CD4-positive, alpha-beta T cell treated with Interleukin-17A for 4 hours (primary cell): ENCODE measurements around the gene ARAF.
"Not testable (repeated sequence)": the region's sequence is repeated elsewhere in the genome, so short reads cannot be mapped to it uniquely, and the experiment has no call there.

Experiments
- DNase-seq: peaks from one replicate; pipeline ENCODE4 v3.0.0-alpha.2; 2020; ENCODE audit warnings: mixed read lengths

Gene ARAF

DNA sequence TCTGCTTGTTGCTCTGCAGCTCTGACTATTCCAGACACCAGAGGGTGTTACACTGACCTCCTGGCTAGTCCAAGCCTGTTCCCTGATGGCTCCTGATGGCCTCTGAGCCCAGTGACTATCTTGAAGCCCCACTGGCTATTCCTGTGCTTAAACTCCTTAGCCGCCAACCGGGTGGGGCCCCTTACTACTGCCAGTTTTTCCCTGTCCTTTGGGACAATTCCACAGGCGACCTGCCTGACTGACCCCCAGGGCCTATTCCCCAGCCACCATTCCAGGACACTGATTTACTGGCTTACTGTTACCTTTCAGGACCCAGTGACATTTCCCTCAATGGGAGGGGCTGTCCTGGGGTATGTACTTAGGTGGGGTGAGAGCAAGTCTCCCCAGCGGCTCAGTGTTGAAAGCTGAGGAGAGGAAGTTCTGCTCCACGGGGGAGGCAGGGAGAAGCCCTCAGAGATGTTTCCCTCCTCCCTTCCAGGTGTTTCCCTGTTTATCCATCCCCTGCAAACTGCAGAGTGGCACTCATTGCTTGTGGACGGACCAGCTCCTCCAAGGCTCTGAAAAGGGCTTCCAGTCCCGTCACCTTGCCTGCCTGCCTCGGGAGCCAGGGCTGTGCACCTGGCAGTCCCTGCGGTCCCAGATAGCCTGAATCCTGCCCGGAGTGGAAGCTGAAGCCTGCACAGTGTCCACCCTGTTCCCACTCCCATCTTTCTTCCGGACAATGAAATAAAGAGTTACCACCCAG is 25.2 kb downstream of the ARAF start:
- DNase-seq = no peak

DNA sequence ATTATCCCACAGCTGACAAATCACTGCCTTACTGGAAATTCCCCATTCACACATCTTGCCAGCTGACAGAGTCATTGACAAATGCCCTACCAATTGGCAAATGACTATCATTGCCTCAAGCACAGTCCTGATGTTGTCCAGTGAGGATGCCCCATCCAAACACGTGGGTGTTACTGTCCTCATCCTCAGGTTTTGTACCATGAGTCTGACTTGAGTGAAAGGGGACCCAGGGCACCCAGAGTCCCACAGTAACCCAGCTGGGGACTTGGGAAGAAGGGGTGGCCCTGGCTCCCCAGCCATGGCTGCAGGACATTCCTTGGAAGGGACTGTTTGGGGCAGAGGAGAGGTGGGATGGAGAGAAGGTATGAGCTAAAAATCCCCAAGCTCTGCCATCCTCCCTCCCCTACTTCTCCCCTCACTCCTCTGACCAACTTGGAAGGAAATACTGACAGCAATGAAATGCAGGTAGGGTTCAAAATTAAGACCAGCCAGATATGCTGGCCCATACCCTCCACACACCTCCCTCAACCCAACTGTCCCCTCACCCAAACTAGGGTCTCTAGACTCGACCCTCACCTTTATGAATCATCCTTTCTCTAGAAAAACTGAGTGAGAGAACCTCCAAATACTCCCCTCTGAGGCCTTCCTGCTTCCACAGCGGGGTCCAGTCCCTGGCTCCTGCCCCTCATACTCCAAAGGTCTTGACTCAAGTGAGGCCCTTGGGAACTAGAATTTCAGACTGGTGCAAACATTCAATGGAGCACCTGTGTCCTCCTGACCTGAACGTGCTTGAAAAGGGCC is 26.3 kb downstream of the ARAF start:
- no peak for DNase-seq

DNA sequence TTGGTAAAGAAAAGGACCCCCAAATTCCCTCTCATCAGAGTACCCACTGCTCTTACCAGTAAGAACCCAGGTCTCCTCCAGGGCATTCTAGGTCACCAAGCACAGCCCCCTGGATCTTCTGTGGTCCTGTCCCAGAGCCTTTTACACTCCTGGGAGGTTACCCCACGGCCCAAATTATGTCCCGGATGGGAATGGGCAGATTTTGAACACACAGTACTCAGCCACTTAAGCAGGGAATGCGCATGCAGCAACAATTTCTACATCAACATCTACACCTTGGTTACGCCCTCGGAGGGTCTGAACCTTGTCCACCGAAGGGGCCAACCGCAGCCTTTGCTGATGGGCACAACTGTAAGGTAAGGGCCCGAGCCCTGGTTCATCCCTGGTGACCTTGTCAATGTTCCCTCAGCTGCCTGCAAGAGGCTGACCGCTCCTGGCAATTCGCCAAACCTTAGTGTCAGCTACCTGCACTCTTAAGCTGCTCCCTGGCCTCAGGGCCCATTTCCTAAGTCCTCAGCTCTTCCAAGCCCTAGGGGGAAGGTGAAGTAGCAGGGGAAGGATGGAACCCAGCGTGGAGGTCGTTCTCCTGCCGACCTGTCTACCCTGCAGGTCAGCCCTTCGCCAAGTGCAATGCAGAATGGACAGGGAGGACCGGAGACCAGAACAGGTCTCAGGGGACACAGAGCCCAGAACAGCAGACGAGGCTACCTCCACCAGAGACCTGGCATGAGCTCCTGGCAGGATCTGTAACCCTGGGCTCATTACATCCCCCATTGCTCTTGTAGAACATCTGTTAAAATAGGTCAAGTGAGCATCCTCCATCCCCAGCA is 27.1 kb downstream of the ARAF start:
- no peak for DNase-seq

DNA sequence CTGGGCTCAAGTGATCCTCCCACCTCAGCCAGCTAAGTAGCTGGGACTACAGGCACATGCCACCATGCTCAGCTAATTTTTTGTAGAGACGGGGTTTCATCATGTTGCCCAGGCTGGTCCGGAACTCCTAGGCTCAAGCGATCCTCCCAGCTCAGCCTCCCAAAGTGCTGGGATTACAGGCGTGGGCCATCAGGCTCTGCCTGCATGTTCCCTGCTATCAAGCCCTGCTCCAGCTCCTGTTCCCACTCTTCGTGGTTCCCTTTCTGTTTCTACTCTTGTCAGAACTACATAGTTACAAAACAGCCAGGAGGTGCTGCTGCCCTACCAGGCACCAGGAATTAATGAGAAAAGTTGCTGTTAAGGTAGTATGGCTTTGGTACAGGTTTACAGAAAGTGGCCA is 30.0 kb downstream of the ARAF start:
- no peak for DNase-seq

DNA sequence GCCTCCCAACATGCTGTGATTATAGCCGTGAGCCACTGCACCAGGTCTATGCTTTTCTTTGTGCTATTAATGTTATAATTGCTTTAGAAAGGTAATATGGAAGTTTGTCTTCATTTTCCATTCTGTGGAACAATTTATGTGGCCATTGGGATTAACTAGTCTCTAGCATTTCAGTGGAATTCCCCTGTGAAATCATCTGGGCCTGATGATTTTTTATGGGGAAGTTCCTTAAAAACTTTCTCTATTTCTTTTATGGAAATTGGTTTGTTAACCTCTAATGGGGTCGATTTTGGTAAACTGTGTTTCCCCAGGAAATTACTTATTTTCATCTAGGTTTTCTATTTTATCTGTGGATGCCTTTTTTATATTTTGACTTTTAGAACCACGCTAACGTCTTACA is 32.5 kb downstream of the ARAF start:
- no peak for DNase-seq

DNA sequence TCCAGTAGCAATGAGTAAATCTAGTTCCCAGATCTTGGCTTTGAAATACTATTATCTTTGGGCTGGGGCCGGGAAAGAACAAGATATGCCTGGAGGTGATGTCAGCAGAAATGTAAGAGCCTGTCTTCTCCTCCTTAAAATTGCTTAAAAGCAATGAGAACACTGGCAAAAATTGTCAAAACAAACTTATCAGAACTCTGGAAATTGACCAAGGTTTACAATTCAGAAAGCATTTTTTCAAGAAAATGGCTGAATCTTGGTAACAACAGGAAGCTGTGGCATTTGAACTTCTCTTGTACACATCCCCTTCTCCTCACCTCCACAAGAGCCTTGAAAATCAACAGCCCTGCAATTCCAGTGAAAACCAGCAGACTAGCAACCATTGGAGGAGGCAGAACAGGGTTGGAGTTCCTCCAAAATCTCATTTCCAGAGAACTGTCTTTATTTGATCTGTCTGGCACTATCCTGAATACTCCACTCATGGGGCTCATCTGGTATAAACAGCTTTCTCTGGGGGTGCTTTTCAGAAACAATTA is 34.8 kb downstream of the ARAF start:
- no peak for DNase-seq

DNA sequence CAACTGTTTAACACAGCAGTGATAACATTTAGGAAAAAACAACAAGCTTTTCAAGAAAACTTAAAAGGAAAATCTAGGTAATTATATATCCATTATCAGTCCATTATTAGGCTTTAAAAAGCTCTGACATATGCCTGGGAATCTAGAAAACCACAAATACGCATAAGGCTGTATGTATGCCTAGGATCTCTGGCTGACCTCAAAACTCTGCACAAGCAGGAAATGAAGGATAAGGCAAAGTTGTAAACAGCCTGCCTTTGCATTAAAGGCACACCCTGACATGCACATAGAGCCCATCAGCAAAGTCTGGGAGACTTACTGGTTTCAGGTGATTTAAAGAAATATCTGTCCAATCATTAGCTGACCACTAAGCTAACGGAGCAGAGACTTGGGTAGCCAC is 35.3 kb downstream of the ARAF start:
- DNase-seq = no peak

DNA sequence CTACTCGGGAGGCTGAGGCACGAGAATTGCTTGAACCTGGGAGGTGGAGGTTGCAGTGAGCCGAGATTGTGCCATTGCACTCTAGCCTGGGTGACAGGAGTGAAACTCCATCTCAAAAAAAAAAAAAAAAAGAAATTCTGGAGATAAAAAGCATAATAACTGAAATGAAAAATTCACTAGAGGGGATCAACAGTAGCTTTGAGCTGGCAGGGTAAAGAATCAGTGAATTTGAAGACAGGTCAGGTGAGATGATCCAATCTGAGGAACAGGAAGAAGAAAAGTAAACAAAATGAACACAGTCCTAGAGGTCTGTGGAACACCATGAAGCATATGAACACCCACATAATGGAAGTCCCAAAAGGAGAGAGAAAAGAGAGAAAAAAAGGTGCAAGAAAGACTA is 36.2 kb downstream of the ARAF start:
- no peak for DNase-seq

DNA sequence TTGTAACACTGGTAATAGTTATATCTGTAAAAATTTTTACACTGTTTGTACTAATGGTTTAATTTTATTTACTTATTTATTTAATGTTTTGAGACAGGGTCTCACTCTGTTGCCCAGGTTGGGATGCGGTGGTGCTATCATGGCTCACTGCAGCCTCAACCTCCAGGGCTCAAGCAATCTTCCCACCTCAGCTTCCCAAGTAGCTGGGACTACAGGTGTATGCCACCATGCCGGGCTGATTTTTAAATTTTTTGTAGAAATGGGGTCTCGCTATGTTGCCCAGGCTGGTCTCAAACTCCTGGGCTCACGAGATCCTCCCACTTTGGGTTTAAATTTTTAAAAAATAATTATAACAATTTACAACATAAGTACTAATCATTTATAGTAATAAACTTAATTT is 42.1 kb downstream of the ARAF start:
- not testable (repeated sequence) for DNase-seq

DNA sequence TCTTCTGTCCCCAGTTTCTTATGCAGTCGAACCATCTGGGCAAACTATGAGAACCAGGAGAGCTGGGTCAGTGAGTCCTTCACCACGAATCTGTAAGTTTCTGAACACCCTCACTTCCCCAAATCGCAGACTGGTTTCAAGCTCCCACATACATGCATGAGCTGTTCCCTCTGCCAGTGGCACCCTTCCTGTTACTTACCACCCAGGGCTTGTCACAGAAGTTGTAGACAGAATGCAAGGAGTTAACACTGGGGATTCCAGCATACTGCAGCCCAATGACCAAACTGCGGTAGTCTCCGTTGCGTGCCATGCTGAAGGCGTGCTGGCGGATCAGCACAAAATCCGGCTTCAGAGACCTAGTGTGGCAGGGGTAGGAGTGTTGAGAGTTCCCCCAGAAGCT is 44.0 kb downstream of the ARAF start:
- no peak for DNase-seq

DNA sequence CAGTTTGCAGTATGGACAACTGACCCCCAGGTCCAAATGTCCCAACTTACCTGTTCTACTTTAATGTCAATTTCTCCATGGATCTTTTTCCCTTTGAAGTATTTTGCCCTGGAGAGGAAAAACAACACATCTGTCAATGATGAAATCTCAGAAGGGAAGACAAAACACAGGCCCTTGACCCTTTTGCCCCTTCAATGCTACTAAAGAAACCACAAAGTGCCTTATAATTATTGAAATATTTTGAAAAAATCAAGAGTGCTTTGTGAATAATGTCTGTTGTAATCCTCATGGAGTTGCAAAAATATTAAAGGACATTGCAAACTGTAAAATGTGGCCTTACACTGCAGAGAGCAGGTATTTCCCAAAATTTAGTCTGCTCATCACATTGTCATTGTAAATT is 46.1 kb downstream of the ARAF start:
- no peak for DNase-seq

DNA sequence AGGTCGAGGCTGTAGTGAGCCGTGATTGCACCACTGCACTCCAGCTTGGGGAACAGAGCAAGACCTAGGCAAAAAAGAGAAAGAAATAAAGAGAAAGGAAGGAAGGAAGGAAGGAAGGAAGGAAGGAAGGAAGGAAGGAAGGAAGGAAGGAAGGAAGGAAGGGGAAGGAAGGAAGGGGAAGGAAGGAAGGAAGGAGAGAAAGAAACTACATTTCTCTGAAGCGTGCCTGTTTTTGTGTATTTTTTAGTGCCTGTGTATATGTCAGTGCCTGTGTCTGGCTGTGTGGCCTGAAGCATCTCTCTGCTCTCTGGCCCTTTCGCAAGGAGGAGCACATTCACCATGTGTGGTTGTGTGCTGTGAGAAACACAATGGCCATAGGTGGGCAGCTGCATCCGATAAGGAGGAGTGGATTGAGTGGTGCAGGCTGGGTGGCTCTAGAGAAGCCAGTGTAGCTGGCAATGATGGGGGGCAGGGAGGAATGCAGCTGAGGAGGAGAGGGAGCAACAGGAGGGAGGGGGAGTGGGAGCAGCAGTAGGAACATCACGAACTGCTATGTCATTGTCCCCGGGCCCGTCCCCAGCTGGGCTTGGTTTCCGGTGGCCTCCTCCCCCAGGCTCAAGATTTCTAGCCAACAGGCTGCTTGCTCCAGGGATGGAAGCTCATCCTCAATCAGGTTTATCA is 47.3 kb downstream of the ARAF start:
- no peak for DNase-seq

DNA sequence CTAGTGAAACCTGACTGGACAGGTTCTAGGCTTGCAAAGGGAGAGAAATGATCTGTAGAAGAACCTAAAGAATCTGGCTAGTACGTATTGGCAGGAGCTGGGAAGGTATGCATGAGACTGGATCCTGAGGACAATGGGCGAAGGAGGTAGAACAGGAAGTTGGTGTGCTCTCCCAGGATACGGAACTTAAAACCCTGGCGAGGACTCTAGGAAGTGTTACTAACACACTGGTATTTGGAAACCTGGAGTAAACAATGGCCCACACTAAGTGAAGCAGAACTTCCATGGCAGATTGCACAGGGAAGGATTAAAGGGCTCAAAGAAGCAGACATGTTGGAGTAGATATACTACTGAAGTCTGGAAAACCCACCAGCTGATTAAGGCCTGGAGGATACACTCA is 49.5 kb downstream of the ARAF start:
- no peak for DNase-seq

DNA sequence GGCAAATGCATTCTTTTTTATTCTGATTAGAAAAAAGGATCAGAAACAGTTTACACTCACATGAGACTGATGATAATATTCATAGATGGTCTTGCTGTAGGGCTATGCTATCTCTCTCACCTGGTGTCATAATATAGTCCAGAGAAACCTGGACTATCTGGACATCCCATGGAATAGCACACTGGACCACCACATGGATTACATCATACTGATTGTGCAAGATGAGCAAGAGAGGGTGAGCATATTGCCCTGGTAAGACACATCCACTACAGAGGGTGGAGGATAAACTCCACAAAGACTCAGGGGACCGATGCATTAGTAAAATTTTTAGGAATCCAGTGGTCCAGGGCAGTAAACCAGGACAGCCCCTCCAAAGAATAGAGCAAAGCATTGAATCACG is 50.5 kb downstream of the ARAF start:
- DNase-seq = no peak

DNA sequence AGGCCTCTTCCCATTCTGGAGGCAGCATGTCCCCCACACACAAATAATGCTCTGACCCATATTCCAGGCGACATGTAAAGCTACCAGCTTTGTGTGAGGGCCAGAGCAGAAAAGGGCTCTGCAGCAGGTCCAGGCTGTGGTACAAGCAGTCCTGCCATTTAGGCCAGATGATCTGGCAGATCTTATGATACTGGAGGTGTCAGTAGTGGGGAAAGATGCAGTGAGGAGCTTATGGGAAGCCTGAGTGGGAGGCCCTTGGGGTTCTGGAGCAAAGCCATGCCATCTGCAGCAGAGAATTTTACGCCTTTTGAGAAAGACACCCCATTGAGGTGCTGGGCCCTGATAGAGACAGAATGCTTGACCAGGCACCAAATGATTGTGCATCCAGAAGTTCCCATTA is 50.9 kb downstream of the ARAF start:
- DNase-seq = no peak

DNA sequence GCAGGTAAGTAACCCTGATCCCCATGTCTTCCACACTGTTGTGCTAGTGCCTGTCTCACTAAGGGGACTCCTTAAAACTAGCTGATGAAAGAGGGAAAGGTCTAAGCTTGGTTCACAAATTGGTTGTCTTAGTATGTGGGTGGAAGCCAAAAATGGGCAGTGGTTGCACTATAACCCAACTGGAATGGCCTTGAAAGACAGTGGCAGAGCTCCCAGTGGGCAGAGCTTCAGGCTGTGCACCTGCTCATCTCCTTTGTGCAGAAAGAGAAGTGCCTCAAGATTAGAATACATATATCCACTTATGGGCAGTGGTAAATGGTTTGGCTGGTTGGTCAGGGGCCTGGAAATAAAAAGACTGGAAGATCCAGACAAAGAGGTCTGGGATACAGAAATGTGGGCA is 51.4 kb downstream of the ARAF start:
- DNase-seq = no peak

DNA sequence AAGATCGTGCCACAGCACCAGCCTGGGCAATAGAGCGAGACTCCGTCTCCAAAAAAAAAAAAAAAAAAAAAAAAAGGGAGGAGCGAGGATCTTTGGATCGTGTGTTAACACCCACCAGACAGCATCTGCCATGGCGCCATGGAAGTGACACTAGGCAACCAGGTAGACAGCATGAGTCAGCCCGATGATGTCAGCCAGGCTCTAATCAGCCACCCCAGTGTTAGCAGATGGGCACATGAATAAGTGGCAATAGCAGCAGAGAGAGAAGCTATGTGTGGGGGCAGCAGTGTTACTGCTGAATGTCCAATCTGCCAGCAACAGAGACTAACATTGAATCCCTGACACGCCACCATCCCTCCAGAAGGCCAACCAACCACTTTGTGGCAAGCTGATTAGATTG is 52.1 kb downstream of the ARAF start:
- DNase-seq = no peak

DNA sequence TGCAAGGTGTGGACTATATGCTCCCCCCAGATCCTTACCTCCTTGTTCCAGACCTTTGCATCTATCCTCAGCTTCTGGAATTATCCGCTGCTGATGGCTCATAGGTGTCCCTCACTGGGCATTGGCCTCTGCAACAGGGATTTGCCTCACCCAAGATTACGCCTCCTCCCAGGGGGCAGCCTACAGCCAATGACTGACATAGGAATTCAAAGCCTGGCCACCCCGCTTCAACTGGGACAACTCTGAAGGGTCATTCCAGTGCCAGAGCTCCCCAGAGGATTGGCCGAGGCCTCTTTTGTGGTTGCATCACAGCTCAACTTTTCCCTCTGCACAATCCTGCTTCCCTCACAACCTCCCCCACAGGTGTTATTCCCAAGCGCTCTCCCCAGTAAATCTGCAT is 53.6 kb downstream of the ARAF start:
- DNase-seq = no peak

DNA sequence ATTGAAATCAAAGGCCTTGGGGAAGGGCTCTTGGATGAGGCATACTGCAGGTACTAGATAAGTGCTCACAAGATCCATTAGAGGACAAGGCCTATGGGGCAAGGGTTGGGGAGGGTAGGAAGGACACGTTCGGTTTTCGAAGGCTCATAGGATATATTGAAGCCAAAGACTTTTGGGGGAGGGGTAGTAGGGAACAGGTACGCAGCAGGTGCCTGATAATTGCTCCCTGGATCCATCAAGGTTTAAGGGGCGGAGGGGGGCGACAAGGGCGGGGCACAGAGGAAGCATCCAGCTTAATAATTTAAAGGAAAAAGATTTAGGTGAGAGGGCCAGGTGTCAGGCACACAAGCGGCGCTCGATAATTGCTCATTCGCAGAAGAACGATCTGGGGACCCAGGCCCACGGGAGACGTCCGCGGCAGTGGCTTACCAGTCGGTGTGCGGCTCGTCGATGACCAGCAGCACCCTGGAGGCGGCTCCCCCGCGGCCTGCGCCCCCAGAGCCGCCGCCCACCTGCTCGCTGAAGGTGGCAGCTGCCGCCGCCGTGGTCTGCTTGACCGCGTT is 58.0 kb downstream of the ARAF start:
- no peak for DNase-seq

DNA sequence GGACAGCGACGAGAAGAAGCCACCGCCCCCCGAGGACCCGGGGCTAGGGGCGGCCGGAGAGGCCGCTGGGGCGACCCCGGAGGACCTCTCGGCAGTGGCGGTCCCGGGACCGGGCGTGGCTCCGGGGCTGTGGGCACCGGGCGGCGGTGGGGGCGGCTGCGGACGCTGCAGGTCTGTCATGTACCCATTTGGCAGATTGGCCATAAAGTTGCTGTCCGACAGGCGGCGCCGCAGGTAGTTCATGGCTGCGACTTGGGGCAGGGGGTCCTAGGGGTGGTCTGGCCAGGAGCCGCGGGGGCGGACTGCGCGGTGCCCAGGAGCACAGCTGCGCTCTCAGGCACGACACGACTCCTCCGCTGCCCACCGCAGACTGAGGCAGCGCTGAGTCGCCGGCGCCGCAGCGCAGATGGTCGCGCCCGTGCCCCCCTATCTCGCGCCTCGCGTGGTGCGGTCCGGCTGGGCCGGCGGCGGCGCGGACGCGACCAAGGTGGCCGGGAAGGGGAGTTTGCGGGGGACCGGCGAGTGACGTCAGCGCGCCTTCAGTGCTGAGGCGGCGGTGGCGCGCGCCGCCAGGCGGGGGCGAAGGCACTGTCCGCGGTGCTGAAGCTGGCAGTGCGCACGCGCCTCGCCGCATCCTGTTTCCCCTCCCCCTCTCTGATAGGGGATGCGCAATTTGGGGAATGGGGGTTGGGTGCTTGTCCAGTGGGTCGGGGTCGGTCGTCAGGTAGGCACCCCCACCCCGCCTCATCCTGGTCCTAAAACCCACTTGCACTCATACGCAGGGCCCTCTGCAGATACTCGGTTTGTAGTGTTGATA is 58.7 kb downstream of the ARAF start, which contains the start of gene SYN1:
SYN1 (minus strand) TSS at position 372 of the 817 bp plus-strand sequence; CDS start at position 243, 129 bp downstream.
- DNase-seq = peak; percentile 84

DNA sequence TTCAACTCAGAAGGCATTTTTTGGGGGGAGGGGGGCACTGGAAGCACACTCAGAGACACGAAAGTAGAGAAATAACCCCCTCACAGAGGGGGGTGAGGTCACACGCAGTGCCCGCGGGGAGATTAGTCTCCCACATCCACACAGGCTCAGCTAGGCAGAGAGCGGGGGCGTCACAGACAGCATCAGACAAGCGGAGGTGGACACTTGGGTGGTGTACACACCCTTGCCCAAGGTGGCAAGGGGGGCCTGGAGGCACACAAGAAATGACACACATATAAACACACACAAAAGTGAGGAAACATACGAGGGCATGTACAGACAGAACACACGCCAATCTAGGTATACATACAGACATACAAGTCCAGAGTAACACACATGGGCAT is 59.3 kb downstream of the ARAF start:
- DNase-seq = no peak
